Type B pancreatic cell (in vitro differentiated cells): ENCODE results near the gene MEIS2. TPM values are rescaled to one million over a fixed set of nuclear protein-coding genes. Genes with fewer than 3 reads are reported as not detected.

Experiments
- DNase-seq: peaks from one replicate; pipeline ENCODE4 v3.0.0; 2021; ENCODE audit warnings: mixed read lengths; ENCODE audit not compliant: unreplicated experiment; ENCODE audit errors: extremely low spot score
- H3K27ac Mint-ChIP-seq: 2 replicates; pipeline ENCODE4 v1.8.0; 2021; ENCODE audit warnings: mild to moderate bottlenecking, mixed read lengths
- H3K27me3 Mint-ChIP-seq: 2 replicates; pipeline ENCODE4 v1.8.0; 2021; ENCODE audit warnings: mixed read lengths
- H3K36me3 Mint-ChIP-seq: 2 replicates; pipeline ENCODE4 v1.8.0; 2021; ENCODE audit warnings: mixed read lengths
- H3K4me1 Mint-ChIP-seq: one replicate; pipeline ENCODE4 v1.8.0; 2021; ENCODE audit warnings: mixed read lengths; ENCODE audit not compliant: unreplicated experiment
- H3K4me3 Mint-ChIP-seq: 2 replicates; pipeline ENCODE4 v1.8.0; 2021; ENCODE audit warnings: mild to moderate bottlenecking, mixed read lengths
- H3K9me3 Mint-ChIP-seq: 2 replicates; pipeline ENCODE4 v1.8.0; 2021; ENCODE audit warnings: mixed read lengths
- total RNA-seq: library from RNA; stranded (reverse); gene quantifications from 2 replicates; pipeline ENCODE4 v1.2.1, GENCODE V29; 2021; ENCODE audit warnings: low replicate concordance
- TF ChIP-seq, protein P1 (sequence below): fragments of 200-600 bp; sonication (generic); conservative IDR thresholded peaks from 2 replicates; pipeline ENCODE4 v1.5.0; 2021; ENCODE audit warnings: antibody characterized with exemption, mild to moderate bottlenecking

Gene MEIS2
- total RNA-seq, 1 donor from 2014 or later, result 211 TPM

DNA sequence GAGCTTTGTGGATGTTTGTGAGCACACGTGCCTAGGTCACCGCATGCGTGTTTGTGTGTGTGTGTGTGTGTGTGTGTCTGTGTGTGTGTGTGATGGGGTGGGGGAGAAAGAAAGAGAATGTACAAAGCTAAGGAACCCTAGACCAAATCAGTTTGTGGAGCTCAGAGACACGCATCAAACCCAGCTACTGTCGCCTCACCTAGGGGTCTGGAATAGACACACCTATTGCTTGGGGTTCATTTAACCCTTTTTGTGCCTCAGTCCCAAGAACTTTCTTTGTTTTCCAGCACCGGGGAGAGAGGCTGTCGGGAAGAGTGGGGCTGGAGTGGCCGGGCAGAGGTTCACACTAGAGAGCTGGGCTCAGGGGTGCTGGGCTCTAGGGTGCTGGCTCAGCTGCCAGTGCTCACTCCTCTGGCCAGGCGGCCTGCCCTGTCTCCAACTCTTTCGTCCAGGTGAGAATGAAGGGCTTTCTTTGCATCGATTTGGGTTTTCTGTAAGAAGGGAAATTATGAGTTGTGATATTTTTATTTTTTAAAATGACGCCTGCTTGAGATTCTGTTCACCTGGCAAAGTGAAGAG, 221.6 kb downstream of the MEIS2 start:
- H3K27ac Mint-ChIP-seq, result no peak overlapping the region
- no peak for DNase-seq
- TF ChIP-seq, protein P1, sequence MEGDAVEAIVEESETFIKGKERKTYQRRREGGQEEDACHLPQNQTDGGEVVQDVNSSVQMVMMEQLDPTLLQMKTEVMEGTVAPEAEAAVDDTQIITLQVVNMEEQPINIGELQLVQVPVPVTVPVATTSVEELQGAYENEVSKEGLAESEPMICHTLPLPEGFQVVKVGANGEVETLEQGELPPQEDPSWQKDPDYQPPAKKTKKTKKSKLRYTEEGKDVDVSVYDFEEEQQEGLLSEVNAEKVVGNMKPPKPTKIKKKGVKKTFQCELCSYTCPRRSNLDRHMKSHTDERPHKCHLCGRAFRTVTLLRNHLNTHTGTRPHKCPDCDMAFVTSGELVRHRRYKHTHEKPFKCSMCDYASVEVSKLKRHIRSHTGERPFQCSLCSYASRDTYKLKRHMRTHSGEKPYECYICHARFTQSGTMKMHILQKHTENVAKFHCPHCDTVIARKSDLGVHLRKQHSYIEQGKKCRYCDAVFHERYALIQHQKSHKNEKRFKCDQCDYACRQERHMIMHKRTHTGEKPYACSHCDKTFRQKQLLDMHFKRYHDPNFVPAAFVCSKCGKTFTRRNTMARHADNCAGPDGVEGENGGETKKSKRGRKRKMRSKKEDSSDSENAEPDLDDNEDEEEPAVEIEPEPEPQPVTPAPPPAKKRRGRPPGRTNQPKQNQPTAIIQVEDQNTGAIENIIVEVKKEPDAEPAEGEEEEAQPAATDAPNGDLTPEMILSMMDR, result no peak
- H3K27me3 Mint-ChIP-seq, result peaks cover 75% of the 10 kb centered on the region
- H3K4me1 Mint-ChIP-seq, result peaks cover 39% of the 10 kb centered on the region
- H3K36me3 Mint-ChIP-seq, result peaks cover 11% of the 10 kb centered on the region
- peak overlapping the region; percentile 76 for H3K4me3 Mint-ChIP-seq
- no peaks in the 10 kb centered on the region for H3K9me3 Mint-ChIP-seq

DNA sequence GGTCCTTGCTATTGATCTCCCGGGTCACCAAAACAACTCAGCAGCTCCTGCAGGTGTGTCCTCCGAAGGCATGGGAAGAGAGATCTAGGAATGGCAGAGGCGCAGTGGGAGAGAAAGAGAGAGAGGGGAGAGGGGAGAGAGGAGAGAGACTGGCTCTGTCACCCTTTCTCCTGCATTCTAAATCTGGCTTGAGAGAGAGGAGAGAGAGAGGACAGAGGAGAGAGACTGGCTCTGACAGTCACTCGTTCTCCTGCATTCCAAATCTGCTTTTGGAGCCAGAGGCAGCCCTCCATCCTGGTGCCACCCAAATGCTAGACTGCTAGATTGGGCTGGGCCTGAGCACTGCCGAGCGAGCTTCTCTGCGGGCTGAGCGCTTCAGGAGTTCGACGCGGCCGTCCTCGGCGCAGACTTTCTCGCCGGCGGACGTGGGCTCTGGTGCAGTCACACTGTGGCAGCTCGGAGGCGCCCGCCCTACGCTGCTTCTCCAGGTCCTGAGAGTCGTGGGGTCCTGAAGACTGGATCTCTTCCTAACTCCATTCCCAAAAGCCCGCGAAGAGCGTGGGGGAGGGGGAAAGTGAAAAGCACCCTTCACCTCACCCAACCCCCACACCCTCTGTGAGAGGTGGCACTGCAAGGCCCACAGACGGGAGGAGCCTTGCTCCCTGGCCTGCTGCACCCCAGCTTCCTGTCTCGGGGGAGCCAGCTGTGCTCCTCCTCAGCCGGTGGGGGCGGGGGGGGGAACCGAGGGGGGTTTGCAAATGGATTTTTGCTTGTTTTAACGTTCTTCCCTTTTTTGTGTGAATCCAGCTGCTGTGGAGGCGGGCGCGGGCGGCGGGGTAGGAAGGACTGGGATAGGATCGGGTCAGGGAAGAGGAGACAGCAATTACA, 222.3 kb downstream of the MEIS2 start:
- peaks cover 39% of the 10 kb centered on the region for H3K4me1 Mint-ChIP-seq
- no peak for DNase-seq
- H3K4me3 Mint-ChIP-seq, result peak overlapping the region; percentile 76
- H3K36me3 Mint-ChIP-seq, result peaks cover 11% of the 10 kb centered on the region
- no peaks in the 10 kb centered on the region for H3K9me3 Mint-ChIP-seq
- TF ChIP-seq, protein P1, result no peak
- peak overlapping the region; percentile 26 for H3K27ac Mint-ChIP-seq
- peaks cover 68% of the 10 kb centered on the region for H3K27me3 Mint-ChIP-seq

DNA sequence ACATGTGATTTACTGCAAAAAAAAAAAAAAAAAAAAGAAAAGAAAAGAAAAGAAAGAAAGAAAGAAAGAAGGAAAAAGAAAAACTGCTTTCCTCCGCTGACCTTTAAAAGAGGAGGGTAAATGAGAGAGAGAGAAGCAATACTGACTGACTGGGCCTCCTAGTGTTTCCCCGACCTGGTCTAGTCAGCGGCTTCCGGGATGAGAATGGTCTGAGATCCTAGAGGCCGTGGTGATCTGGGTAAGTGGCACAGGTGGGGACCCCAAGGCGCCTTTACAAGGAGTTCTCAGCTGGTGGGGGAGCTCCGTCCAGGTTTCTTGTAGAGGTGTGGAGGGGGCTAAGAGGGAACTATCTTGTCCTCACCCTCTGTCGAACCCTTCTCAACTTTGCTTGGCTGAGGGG, 223.1 kb downstream of the MEIS2 start:
- TF ChIP-seq, protein P1, result no peak
- Mint-ChIP-seq H3K36me3 (peaks cover 11% of the 10 kb centered on the region), H3K4me1 (peaks cover 34% of the 10 kb centered on the region), H3K27me3 (peaks cover 60% of the 10 kb centered on the region), H3K9me3 (no peaks in the 10 kb centered on the region), H3K4me3 (peak overlapping the region; percentile 22), H3K27ac (peak overlapping the region; percentile 26)
- DNase-seq, result no peak

DNA sequence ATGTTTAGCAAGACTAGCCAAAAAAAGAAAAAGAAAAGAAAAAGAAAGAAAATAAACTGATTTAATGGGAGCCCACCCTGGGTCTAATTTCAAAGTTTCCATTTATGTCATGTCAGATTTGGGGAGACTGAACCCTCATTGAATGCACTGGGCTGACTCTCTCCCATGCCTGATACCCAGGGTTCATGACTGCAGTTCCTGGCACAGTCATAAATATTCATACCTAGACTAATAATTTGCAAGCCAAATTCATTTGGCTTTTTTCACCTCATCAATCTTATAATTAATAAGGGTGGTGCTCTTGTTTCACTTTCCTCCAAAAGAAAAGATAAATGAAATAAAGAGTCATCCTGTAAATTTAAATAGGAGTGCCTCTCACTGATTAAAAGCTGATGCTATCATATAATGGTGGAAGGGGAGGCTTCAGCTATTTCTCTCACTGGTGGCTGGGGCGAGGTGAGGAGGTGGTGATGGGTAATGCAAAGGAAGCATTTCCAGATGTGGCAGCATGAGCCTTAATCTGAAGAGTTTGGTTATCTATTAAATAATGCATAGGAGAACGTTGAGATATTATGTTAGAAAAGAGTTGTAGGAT, 224.5 kb downstream of the MEIS2 start:
- Mint-ChIP-seq H3K27me3 (peaks cover 46% of the 10 kb centered on the region), H3K9me3 (no peaks in the 10 kb centered on the region), H3K4me1 (peaks cover 24% of the 10 kb centered on the region), H3K4me3 (no peak overlapping the region), H3K27ac (no peak overlapping the region), H3K36me3 (peaks cover 11% of the 10 kb centered on the region)
- no peak for DNase-seq
- TF ChIP-seq, protein P1, result no peak

DNA sequence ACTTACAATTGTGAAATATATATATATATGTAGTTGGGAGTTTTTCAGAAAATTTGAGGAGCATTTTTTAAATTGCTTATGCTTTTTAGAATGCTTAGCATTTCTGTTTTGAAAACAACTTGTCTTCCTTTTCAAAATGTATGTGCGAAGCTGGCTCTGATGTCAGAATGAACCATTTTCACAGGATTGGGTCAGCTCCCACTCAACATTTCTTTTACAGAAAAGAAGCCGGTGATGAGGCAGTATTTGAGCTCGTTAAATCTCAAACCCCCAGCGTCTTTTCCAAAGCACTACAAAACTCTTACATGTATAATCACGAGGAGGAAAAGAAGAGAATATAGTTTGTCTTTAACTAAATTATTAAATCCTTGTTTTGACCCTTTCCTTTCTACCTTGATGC, 225.4 kb downstream of the MEIS2 start:
- Mint-ChIP-seq H3K27ac (no peak overlapping the region), H3K9me3 (no peaks in the 10 kb centered on the region), H3K27me3 (peaks cover 37% of the 10 kb centered on the region), H3K4me1 (peaks cover 24% of the 10 kb centered on the region), H3K36me3 (peaks cover 11% of the 10 kb centered on the region), H3K4me3 (no peak overlapping the region)
- TF ChIP-seq, protein P1, result no peak
- no peak for DNase-seq
